Measurements from ENCODE around the gene DAPP1. TPM values are rescaled to one million over a fixed set of nuclear protein-coding genes. Genes with fewer than 3 reads are reported as not detected.

Gene DAPP1
- total RNA-seq, 4 donors from 2014 or later, result 14.6 to 52.2 (median 25.7) TPM

GRCh38 chr4:99886146-99886545 lies 69.5 kb downstream of the DAPP1 start:
- WGBS, result 90% methylated on average over 4 of the region's 4 CpGs
- Histone ChIP-seq H3K4me1 (no peaks in the 10 kb centered on the region), H3K36me3 (peaks cover 37% of the 10 kb centered on the region), H3K4me3 (no peak overlapping the region), H3K27ac (no peak overlapping the region), H3K27me3 (no peaks in the 10 kb centered on the region), H3K9me3 (no peaks in the 10 kb centered on the region)
- no peak for TF ChIP-seq POLR2AphosphoS5 (IDR thresholded peaks at IDR 0.05)
- TF ChIP-seq EP300 (IDR thresholded peaks at IDR 0.05), result no peak
- no peak for TF ChIP-seq CTCF (IDR thresholded peaks at IDR 0.05)
- TF ChIP-seq POLR2A (IDR thresholded peaks at IDR 0.05), result no peak
- no peak for DNase-seq (ENCODE audit: low spot score in 2 of 2)

- H3K4me3 ChIP-seq, result no peak overlapping the region
- 70% methylated on average over 5 of the region's 5 CpGs for WGBS
- no peak for DNase-seq (ENCODE audit: low spot score in 2 of 2)
- no peaks in the 10 kb centered on the region for H3K27me3 ChIP-seq
- H3K36me3 ChIP-seq, result peaks cover 27% of the 10 kb centered on the region
- TF ChIP-seq EP300 (IDR thresholded peaks at IDR 0.05) (no peak), POLR2AphosphoS5 (IDR thresholded peaks at IDR 0.05) (no peak)
- no peak overlapping the region for H3K27ac ChIP-seq
- no peaks in the 10 kb centered on the region for H3K9me3 ChIP-seq
- peaks cover 5% of the 10 kb centered on the region for H3K4me1 ChIP-seq
Measured at GRCh38 chr4:99887837-99888236, 71.2 kb downstream of the DAPP1 start.

- no peaks in the 10 kb centered on the region for H3K9me3 ChIP-seq
- peaks cover 5% of the 10 kb centered on the region for H3K36me3 ChIP-seq
- no peak for DNase-seq (ENCODE audit: low spot score in 2 of 2)
- no peaks in the 10 kb centered on the region for H3K27me3 ChIP-seq
- TF ChIP-seq CTCF (IDR thresholded peaks at IDR 0.05) (no peak), EP300 (IDR thresholded peaks at IDR 0.05) (no peak), POLR2A (IDR thresholded peaks at IDR 0.05) (no peak), POLR2AphosphoS5 (IDR thresholded peaks at IDR 0.05) (no peak)
- 76% methylated on average over 2 of the region's 2 CpGs for WGBS
- H3K4me1 ChIP-seq, result peaks cover 21% of the 10 kb centered on the region
- H3K4me3 ChIP-seq, result no peak overlapping the region
- no peak overlapping the region for H3K27ac ChIP-seq
Measured at GRCh38 chr4:99891351-99891750, 74.7 kb downstream of the DAPP1 start.

GRCh38 chr4:99893029-99893428 lies 76.4 kb downstream of the DAPP1 start:
- no peak for TF ChIP-seq POLR2A (IDR thresholded peaks at IDR 0.05)
- no peak for TF ChIP-seq EP300 (IDR thresholded peaks at IDR 0.05)
- TF ChIP-seq CTCF (IDR thresholded peaks at IDR 0.05), result no peak
- TF ChIP-seq POLR2AphosphoS5 (IDR thresholded peaks at IDR 0.05), result no peak
- no peaks in the 10 kb centered on the region for H3K27me3 ChIP-seq
- WGBS, result 95% methylated on average over 8 of the region's 8 CpGs
- peaks cover 21% of the 10 kb centered on the region for H3K4me1 ChIP-seq
- no peaks in the 10 kb centered on the region for H3K9me3 ChIP-seq
- no peak for DNase-seq (ENCODE audit: low spot score in 2 of 2)
- H3K27ac ChIP-seq, result no peak overlapping the region
- no peaks in the 10 kb centered on the region for H3K36me3 ChIP-seq
- peak overlapping the region; percentile 82 for H3K4me3 ChIP-seq

GRCh38 chr4:99893839-99894160 lies 77.2 kb downstream of the DAPP1 start:
- WGBS, result 2% methylated on average over 12 of the region's 12 CpGs
- Histone ChIP-seq H3K27me3 (no peaks in the 10 kb centered on the region), H3K9me3 (no peaks in the 10 kb centered on the region), H3K4me3 (peak overlapping the region; percentile 82), H3K27ac (peak overlapping the region; percentile 86), H3K4me1 (peaks cover 21% of the 10 kb centered on the region), H3K36me3 (no peaks in the 10 kb centered on the region)
- no peak for DNase-seq (ENCODE audit: low spot score in 2 of 2)
- no peak for TF ChIP-seq EP300 (IDR thresholded peaks at IDR 0.05)
- no peak for TF ChIP-seq POLR2AphosphoS5 (IDR thresholded peaks at IDR 0.05)
- TF ChIP-seq CTCF (IDR thresholded peaks at IDR 0.05), result no peak
- TF ChIP-seq POLR2A (IDR thresholded peaks at IDR 0.05), result no peak
